Measurements from ENCODE around the gene TGIF1.

Gene TGIF1

DNA sequence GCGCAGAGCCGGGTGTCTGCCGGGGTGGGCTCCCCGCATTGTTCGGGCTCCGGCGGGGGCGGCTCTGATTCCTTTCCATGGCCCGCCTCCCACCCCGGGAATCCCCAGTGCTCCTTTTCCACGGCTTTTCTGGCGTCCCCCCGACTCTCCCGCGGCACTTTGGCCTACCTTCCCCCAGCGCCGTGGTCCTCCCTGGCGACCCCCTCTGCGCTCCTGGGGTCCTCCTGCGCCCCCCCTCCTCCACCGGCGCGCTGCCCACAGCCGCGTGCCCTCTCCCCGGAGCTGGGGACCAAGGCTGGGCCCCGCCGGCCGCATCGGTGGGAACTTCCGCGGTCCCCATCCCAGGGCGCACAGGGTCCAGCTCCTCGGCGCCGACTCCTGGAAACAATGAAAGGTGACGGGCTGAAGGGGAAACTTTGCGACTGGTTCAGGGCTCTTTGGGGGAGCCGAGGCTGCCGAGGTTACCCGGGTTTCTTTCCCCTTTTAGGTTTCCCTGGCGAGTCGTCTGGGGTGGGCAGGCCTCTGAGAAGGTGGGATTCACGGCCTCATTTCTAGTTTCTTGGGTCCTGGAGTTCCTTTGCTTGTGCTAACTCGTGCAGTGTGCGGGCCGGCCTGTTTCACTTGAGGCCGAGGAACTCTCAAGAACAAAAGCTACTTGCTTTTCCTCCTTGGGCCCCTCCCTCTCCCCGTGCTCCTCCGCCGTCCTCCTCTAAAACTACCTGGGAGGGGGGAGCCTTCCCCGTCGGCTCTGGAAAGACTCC is 2.2 kb downstream of the TGIF1 start:
- TF ChIP-seq, protein P1, sequence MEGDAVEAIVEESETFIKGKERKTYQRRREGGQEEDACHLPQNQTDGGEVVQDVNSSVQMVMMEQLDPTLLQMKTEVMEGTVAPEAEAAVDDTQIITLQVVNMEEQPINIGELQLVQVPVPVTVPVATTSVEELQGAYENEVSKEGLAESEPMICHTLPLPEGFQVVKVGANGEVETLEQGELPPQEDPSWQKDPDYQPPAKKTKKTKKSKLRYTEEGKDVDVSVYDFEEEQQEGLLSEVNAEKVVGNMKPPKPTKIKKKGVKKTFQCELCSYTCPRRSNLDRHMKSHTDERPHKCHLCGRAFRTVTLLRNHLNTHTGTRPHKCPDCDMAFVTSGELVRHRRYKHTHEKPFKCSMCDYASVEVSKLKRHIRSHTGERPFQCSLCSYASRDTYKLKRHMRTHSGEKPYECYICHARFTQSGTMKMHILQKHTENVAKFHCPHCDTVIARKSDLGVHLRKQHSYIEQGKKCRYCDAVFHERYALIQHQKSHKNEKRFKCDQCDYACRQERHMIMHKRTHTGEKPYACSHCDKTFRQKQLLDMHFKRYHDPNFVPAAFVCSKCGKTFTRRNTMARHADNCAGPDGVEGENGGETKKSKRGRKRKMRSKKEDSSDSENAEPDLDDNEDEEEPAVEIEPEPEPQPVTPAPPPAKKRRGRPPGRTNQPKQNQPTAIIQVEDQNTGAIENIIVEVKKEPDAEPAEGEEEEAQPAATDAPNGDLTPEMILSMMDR (IDR thresholded peaks at IDR 0.05; ENCODE audit: unreplicated experiment in 3 of 3) = no peak
- Mint-ChIP-seq H3K9me3 (no peaks in the 10 kb centered on the region), H3K27ac (peak overlapping the region; percentile 99 to 100 (median 99)), H3K36me3 (ENCODE audit: low read depth) (peaks cover 15% of the 10 kb centered on the region), H3K27me3 (ENCODE audit: low read depth) (no peaks in the 10 kb centered on the region), H3K4me1 (peaks cover 46% of the 10 kb centered on the region), H3K4me3 (peak overlapping the region; percentile 96 to 99 (median 99))

DNA sequence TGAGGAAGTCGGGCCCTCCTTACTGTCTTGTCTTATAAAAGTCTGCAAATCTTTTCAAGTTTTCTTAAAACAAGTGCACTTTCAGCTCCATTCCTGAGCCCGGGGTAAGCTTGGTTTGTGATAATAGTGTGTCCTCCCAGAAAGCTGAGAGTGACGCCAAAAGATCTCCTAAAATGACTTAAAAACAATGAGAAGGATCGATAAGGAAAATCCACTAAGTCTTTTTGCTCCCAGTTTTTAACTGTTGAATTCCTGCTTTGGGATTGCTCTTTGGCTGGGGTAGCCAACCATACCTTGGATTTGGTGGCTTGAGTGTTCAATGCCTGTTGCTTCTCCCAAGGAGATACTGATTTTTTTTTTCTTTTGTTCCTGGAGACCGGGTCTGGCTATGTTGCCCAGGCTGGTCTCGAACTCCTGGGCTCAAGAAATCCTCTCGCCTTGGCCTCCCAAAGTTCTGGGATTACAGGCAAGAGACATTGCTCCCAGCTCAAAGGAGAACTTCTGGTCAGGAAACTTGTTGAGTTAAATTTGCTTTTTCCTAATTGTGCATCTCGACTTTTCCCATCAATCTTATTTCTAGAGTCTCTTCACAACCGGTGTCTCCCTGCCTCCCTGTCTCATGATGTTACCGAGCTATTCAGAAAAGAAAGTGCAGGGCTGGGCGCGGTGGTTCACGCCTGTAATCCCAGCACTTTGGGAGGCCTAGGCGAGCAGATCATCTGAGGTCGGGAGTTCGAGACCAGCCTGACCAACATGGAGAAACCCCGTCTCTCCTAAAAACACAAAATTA is 3.0 kb downstream of the TGIF1 start:
- H3K27me3 Mint-ChIP-seq (ENCODE audit: low read depth) = no peaks in the 10 kb centered on the region
- peaks cover 23% of the 10 kb centered on the region for H3K36me3 Mint-ChIP-seq (ENCODE audit: low read depth)
- peak overlapping the region; percentile 96 to 99 (median 99) for H3K4me3 Mint-ChIP-seq

DNA sequence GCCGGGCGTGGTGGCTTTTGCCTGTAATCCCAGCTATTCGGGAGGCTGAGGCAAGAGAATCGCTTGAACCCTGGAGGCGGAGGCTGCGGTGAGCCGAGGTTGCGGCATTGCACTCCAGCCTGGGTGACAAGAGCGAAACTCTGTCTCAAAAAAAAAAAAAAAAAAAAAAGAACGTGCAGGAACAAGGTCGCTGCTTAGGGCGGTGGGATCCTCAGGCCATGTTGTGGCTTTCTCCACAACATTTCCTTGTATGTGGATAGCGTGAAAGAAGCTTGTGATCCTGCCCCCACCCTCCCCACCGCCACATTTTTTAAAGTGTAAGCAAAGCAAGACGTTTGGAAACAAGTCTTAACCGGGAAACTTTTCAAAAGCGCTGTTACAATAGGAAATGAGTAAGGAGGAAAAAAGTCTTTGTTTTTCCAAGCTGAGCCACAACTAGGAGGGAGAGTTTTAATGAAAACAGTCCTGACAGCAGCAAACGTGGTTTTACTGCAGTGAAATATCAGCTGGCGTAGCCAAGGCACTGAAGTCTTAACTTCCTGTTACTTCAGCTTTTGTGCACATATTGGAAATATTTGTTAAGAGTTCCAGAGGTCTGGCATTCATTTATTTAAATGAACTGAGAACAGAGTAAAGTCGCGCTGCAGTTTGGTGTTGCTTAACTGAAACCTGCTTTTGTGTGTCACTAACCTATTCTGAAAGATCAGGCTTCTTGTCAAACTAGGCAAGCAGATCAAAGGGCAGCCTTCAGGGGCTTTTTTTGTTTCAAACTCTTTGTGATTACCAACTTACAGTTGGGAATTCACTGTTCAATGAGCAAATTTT is 3.8 kb downstream of the TGIF1 start:
- H3K36me3 Mint-ChIP-seq (ENCODE audit: low read depth) = peaks cover 31% of the 10 kb centered on the region
- peaks cover 54% of the 10 kb centered on the region for H3K4me1 Mint-ChIP-seq
- H3K9me3 Mint-ChIP-seq = peaks cover 1% of the 10 kb centered on the region
- H3K27me3 Mint-ChIP-seq (ENCODE audit: low read depth) = no peaks in the 10 kb centered on the region
- H3K4me3 Mint-ChIP-seq = peak overlapping the region; percentile 96 to 99 (median 99)
- TF ChIP-seq, protein P1 (IDR thresholded peaks at IDR 0.05; ENCODE audit: unreplicated experiment in 3 of 3) = no peak
- peak overlapping the region; percentile 99 for H3K27ac Mint-ChIP-seq

More for the DNA sequence above, 3.0 kb downstream of the TGIF1 start:
- H3K4me1 Mint-ChIP-seq = peaks cover 48% of the 10 kb centered on the region
- no peaks in the 10 kb centered on the region for H3K9me3 Mint-ChIP-seq
- TF ChIP-seq, protein P1 (IDR thresholded peaks at IDR 0.05; ENCODE audit: unreplicated experiment in 3 of 3) = no peak
- peak overlapping the region; percentile 99 for H3K27ac Mint-ChIP-seq

DNA sequence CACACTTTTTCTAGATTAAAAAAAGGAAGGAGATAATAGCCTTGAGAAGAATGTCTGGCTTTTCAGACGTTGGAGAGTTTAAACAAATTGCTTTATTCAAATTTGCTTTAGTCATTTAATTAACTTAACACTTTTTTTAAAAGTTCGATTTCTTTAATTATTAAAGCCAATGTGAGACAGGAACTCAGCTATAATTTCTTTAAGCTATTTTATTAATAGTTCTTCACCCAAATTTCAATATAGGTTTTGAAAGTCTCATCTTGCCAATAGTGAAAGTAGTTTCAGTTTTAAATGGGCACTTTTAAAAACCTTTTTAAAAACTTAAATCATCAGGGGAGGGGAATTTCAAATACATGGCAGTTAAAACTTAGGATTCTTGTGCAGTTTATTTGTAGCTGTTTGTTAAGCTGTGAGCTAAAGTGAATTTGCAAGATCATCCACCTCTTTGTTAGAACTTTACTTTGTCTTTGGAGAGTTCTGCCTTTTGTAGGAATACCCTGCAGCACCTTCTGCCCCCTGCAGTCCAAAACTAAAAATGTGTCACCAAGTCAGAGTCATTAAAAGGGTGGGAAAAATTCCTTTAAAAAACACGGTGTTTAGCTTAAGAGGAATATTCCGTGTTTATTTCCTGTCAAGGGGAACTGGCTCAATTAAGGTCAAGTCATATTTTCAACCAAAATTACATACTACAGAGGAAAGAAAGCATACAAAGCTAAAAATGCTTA is 4.6 kb downstream of the TGIF1 start:
- peaks cover 56% of the 10 kb centered on the region for H3K4me1 Mint-ChIP-seq
- TF ChIP-seq, protein P1 (IDR thresholded peaks at IDR 0.05; ENCODE audit: unreplicated experiment in 3 of 3) = peak; percentile 55 to 70 (median 61)
- peaks cover 9% of the 10 kb centered on the region for H3K9me3 Mint-ChIP-seq
- H3K27me3 Mint-ChIP-seq (ENCODE audit: low read depth) = no peaks in the 10 kb centered on the region
- H3K4me3 Mint-ChIP-seq = peak overlapping the region; percentile 96 to 99 (median 99)
- H3K27ac Mint-ChIP-seq = peak overlapping the region; percentile 99
- H3K36me3 Mint-ChIP-seq (ENCODE audit: low read depth) = peaks cover 39% of the 10 kb centered on the region

DNA sequence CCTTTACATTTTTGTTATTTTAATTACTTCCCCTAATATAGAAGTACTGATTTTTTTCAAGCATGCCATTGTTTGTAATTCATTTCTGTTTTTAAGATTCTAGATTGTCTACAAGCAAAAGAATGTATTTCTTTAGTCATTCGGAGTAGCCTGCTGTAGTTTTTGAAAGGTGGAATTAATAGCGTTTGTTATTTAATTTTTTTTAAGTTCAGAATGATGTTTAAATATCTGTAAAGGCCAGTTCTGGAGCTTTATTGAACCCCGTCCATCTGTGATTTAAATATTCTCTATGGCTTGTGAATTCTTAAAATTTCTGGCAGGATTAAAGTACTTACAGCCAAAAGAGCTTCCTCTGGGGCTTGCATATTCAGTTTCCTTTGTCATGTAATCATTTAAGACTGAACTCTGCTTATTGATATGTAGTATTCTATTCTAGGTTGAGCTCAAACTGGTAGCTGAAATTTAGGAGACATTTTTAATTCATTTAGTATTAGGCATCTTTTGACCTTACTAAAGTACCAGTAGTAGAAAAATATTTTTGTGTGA is 5.2 kb downstream of the TGIF1 start:
- TF ChIP-seq, protein P1 (IDR thresholded peaks at IDR 0.05; ENCODE audit: unreplicated experiment in 3 of 3) = no peak
- peak overlapping the region; percentile 99 for H3K27ac Mint-ChIP-seq
- peak overlapping the region; percentile 96 to 99 (median 99) for H3K4me3 Mint-ChIP-seq
- H3K9me3 Mint-ChIP-seq = peaks cover 10% of the 10 kb centered on the region
- peaks cover 56% of the 10 kb centered on the region for H3K4me1 Mint-ChIP-seq
- no peaks in the 10 kb centered on the region for H3K27me3 Mint-ChIP-seq (ENCODE audit: low read depth)
- H3K36me3 Mint-ChIP-seq (ENCODE audit: low read depth) = peaks cover 45% of the 10 kb centered on the region
